Measurements from ENCODE around the gene GRAMD1C.
A peak's percentile ranks its signal among the peaks of the same experiment; 100 is the strongest.

Gene GRAMD1C

GRCh38 chr3:113953677-113954076 is 115.1 kb downstream of the GRAMD1C start:
- no peak for DNase-seq

- DNase-seq = no peak
These were observed 115.6 kb downstream of the GRAMD1C start for GRCh38 chr3:113954091-113954685.

GRCh38 chr3:113963879-113964278 is 125.3 kb downstream of the GRAMD1C start:
- DNase-seq = no peak

GRCh38 chr3:113966172-113966571 is 127.6 kb downstream of the GRAMD1C start:
- no peak for DNase-seq

GRCh38 chr3:113968986-113969385 is 130.4 kb downstream of the GRAMD1C start:
- no peak for DNase-seq

- no peak for DNase-seq
These were observed 139.2 kb downstream of the GRAMD1C start for GRCh38 chr3:113977822-113978221.

- DNase-seq = no peak
These were observed 141.3 kb downstream of the GRAMD1C start for GRCh38 chr3:113979916-113980315.

GRCh38 chr3:113981803-113982202 is 143.2 kb downstream of the GRAMD1C start:
- peak in 1 of 3 experiments; percentile 37 for DNase-seq

- no peak for DNase-seq
These were observed 145.0 kb downstream of the GRAMD1C start for GRCh38 chr3:113983544-113983943.

GRCh38 chr3:113985541-113985940 is 147.0 kb downstream of the GRAMD1C start:
- no peak for DNase-seq

All from NCI-H1417 (cell line).